GM18498 (cell line): ENCODE measurements around the gene OR10K2.
"Not testable (repeated sequence)": the region's sequence is repeated elsewhere in the genome, so short reads cannot be mapped to it uniquely, and the experiment has no call there.

ENCODE experiments used
- ATAC-seq: cut with Tn5 transposase; IDR thresholded peaks from one replicate; pipeline ENCODE4 v1.9.1; 2021; ENCODE audit warnings: mild to moderate bottlenecking, moderate library complexity; ENCODE audit not compliant: unreplicated experiment

OR10K2 gene

GRCh38 chr1:158426137-158426536, at the start of gene OR10K2:
OR10K2 (minus strand) TSS chr1:158426237; CDS start chr1:158420866, 5,371 bp downstream.
- no peak for ATAC-seq

DNA sequence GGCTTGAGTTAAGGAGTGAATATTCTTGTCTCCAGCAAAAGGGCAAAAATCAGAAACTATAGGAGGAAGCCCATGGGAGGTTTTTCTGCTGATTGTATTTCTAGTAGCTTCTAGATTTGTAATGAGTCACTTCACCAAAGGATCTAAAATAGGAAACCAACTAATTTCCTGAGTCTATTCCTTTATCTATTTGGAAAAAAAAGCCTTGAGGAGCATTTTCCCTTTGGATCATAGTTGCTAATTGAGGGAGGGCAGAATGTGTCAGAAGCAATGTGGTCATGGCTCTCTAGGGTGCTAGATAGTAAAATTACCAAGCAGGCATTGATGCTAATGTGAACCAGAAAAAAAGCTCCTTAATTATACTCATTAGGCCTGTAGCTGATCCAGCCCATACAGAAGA, 45.9 kb upstream of the OR10K2 start, which contains the start of gene OR10R2:
Gene OR10R2, plus strand, starts transcription at position 301 of the 400 bp plus-strand sequence. CDS start 106 bp downstream, outside the sequence.
- no peak for ATAC-seq

DNA sequence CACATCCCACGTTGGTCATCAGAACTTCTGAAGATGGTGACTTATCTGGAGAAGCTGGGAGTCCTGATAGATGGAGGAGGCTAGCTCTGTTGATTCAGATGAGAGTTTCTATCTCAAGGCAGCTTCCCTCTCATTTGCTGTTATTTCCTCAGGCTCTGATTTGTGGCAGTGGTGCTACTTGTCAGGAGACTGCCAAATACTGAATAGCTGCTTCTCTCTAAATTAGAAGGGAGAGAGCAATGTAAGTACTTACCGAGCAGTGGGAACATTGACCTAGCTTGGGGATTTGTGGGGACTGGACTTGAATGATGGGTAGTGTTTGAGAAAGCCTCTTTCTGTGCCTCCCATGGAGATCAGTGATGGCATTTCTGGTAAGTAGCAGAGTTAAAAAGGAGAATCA, 35.5 kb upstream of the OR10K2 start, which contains the start of gene OR10K1:
Gene OR10K1, plus strand, starts transcription at position 301 of the 400 bp plus-strand sequence. CDS start 3,728 bp downstream, outside the sequence.
- no peak for ATAC-seq

DNA sequence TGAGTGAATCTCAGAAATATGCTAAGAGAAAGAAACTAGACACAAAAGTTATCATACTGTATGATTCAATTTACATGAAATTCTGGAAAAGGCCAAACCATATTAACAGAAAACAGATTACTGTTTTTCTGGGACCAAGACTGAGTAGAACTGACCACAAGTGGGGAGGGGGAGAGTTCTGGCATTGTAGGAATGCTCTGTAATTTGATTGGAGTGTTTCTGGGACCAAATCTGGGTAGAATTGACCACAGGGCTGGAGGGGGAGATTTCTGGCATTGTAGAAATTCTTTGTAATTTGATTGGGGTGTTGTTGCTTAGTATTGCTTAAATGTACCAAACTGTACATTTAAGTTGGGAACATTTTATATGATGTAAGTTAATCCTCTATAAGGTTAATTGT, 32.2 kb upstream of the OR10K2 start:
- no peak for ATAC-seq

- ATAC-seq = no peak
These were observed 31.2 kb upstream of the OR10K2 start for GRCh38 chr1:158457246-158457645.

- no peak for ATAC-seq
These were observed 28.5 kb upstream of the OR10K2 start for GRCh38 chr1:158454537-158454936.

DNA sequence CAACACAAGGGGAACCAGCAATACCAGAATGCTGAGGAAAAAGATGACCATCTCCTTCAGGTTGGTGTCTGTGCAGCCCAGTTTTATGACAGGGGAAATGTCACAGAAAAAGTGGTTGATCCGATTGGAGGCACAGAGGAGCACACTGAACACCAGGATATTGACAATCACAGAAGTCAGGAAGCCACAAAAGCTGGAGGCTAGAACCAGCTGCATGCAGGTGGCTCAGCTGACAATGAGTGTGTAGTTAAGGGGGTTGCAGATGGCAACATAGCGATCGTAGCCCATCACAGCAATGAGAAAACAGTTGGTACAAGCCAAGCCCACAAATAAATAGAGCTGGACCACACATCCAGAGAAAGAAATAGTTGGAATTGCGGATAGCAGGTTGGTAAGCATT, 19.3 kb upstream of the OR10K2 start:
- ATAC-seq = no peak

DNA sequence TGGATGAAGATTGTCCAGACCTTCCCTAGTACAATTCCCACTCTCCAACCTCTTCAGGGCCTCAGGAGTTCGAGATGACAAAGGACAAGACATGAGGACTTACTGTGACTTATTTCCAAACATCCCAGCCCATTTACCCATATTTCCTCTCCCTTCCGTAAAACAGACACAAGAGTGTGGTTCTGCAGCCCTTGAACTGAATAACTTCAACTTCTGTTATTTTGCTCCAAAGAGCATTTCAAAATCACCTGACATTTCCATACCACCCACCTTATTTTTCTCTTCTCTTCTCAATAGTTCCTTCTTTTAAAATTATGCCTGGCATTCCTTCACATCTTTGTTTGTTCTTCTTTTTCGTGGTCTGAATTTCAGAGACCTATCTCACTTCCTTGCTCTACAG, 8.7 kb upstream of the OR10K2 start:
- ATAC-seq = no peak

- ATAC-seq = not testable (repeated sequence)
These were observed 4.1 kb upstream of the OR10K2 start for GRCh38 chr1:158430163-158430562.

- no peak for ATAC-seq
These were observed 1.0 kb downstream of the OR10K2 start for GRCh38 chr1:158425027-158425426.

GRCh38 chr1:158422212-158422611, 3.8 kb downstream of the OR10K2 start:
- no peak for ATAC-seq

DNA sequence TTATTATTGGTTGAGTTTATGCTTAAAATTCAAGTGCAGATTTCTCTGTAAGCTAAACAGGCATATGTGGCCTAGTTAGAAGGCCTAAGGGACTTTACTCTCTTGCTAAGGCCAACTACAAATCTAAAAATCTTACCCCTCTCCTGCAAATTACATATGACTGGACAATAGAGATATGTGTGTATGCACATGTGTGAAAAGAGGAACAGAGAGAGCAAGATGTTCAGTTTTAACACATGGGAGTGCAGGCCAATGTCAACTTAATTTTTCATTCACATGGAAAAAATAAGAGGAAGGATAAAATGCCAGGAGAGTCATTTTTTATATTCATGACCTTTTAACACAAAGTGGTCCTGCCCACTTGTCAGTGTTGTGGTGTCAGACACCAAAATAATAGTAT, 8.5 kb downstream of the OR10K2 start:
- no peak for ATAC-seq

DNA sequence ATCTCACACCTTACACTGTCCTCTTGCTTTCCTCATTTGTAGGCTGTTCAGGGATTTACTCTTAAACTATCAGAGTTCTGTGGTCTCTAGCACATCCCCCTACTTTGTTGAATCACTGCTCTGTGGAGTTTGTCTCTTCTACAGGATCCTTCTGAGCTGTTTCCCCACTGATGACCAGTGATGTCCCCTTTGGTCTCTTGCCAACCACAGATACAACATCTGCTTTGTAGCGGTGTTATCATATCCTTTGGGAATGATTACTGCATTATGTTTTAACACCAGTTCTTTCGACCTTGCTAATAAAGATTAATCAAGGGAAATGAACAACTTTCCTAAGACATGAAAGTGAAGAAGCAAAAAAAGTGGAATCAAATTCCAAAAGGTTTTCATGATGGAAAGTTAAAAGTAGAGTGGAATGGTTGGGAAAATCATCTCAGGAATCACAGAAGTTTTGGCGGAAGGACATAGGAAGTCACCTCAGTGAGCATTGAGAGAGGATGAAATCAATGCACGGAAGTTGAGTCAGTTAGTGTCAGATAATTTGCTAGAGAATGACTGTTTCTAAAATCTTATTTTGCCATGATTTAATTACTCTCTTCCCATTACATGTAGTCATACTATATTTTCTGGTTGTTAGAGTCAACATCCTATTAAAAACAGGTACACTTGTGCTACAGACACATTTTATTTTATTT, 11.2 kb downstream of the OR10K2 start:
- no peak for ATAC-seq

DNA sequence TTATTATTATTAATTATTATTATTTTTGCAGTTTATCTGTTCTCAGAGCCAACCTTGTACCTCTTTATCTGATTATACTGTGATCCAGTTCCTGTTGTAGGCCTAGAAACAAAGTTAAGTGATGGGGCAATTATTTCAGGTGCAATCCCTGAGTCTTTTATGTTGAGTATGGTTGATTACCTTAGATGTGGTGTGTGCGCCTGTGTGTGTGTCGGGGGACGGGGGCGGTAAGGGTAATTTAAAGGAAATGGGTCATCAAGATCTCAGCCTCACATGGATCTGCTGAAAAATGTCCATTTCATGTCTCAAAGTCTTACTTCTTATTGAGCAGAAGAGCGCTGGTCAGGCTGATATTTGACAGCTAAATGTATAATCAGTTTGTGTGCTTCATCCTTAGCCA, 18.9 kb downstream of the OR10K2 start:
- ATAC-seq = no peak

GRCh38 chr1:158400871-158401270, 25.2 kb downstream of the OR10K2 start:
- no peak for ATAC-seq

GRCh38 chr1:158398818-158399514, 27.1 kb downstream of the OR10K2 start, which contains the start of gene OR10T2:
OR10T2 (minus strand) TSS chr1:158399466; CDS start chr1:158399466, 0 bp downstream.
- no peak for ATAC-seq

GRCh38 chr1:158396646-158397045, 29.4 kb downstream of the OR10K2 start:
- ATAC-seq = no peak

GRCh38 chr1:158393476-158393875, 32.6 kb downstream of the OR10K2 start:
- no peak for ATAC-seq

- no peak for ATAC-seq
These were observed 34.9 kb downstream of the OR10K2 start for GRCh38 chr1:158391099-158391498.

- no peak for ATAC-seq
These were observed 35.7 kb downstream of the OR10K2 start for GRCh38 chr1:158390331-158390730.

GRCh38 chr1:158374860-158375259, 51.2 kb downstream of the OR10K2 start:
- no peak for ATAC-seq

DNA sequence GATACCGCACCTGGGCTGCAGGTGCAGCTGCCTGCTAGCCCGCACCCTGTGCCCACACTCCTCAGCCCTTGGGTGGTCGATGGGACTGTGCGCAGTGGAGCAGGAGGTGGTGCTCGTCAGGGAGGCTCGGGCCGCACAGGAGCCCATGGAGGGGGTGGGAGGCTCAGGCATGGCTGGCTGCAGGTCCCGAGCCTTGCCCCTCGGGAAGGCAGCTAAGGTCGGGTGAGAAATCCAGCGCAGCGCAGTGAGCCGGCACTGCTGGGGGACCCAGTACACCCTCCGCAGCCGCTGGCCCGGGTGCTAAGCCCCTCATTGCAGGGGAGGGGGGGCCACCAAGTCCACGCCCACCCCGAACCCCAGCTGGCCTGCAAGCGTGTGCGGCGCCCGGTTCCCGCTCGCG, 51.9 kb downstream of the OR10K2 start:
- not testable (repeated sequence) for ATAC-seq
